HG03135 (cell line): Measurements from ENCODE around the gene ZFP91.

Experiments
- ATAC-seq: cut with Tn5 transposase; IDR thresholded peaks from one replicate; pipeline ENCODE4 v1.9.1; 2021; ENCODE audit warnings: mild to moderate bottlenecking, moderate library complexity; ENCODE audit not compliant: unreplicated experiment

The ZFP91 gene

GRCh38 chr11:58658623-58659022 is 79.8 kb downstream of the ZFP91 start:
- no peak for ATAC-seq

DNA sequence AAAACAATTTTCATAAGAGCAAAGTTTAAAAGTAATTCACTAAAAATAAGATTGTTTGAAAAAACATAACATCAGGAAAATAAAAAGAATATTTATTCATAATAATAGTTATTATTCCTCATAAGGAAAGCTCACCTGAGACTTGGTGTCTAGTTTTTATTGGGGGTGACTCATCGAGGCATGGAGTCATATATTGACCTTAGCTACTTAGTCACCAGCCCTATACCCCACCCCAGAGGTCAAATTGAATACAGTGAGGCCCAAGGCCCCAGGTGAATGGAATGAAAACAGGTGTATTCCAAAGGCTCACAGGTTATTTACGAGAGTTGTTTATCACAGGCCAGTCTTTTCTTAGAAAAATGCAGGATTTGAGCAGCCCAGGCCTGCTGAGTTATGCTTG is 80.5 kb downstream of the ZFP91 start:
- no peak for ATAC-seq

- no peak for ATAC-seq
Measured at GRCh38 chr11:58659910-58660570, 81.2 kb downstream of the ZFP91 start.
